ENCODE measurements around the gene ORC6.
A peak's percentile ranks its signal among the peaks of the same experiment; 100 is the strongest.

Gene ORC6

DNA sequence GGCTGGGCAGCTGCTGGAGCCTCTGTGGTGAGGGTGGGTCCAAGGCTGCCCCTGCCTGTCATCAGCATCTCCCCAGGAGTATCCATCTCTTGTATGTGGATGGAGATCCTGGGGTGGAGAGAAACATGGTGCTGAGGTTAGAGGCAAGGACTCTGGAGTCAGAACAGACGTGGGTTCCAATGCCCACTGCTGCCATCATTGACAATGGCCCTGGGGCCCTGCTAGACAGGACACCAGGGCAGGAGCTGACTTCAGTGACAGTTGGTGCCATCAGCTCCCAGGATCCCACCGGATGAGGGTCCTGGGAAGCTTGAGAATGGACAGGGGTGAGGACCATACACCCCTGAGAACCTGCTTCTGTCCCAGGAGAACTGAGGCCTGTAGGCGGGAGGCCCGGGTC, 43.1 kb downstream of the ORC6 start:
- no peak for DNase-seq

DNA sequence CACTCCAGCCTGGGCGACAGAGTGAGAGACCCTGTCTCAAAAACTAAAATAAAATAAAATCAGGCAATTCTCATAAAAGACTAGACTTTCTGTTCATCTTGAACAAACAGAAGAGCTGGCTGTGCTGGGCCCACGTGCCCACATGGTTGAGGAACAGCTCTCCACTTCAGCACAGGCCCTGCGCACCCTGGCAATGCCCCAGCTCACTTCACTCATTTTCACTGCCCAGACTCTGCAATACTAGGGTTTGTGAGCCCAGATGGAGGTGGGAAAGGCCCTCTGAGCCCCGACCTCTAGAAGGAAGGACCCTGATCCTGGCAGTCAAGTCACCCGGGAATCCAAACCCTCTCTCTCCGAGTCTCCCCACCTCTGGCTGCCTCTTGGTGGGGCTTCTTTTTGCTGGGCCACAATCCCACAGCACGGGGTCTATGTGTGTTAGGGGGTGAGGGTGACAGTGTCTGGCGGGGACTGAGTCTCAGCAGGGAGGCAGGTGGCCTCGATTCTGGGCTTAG, 43.9 kb downstream of the ORC6 start:
- DNase-seq, result no peak

DNA sequence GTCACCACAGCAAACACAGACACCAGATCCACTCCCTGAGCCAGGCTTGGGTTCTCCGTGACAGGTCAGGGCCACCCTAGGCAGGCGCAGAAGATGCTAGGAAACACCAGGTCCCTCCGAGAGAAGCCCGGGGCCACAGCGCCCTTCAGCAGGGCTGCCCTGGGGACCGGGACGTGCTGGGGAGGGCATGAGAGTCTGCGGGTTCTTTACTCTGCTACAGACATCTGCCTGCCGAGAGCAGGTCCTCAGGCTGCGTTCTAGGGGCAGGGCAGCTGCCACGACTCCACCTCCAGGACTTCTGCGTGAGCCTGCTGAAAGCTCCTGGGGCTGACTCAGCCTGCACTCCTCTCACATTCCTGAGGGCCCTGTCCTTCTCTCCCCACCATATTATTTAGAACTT, 47.2 kb downstream of the ORC6 start:
- DNase-seq, result no peak

GRCh38 chr16:46737621-46738214, 48.3 kb downstream of the ORC6 start:
- DNase-seq, result no peak

DNA sequence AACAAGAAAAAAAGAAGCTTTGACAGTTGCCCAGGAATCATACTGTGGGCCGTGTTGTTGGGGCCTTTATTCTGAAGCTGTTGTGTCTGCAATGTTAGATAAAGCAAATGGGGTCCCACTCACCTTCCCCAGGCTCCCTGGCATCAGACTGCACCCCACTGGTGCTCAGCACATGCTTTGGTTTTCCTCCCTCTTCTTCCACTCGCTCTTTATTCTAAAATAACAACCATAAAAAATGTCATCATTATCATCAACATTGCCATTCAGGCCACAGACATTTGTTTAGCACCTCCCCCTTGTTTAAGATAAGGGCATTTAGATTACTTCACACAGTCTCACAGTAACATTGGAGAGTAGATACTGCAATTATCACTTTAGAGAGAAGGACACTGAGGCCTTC, 50.5 kb downstream of the ORC6 start:
- no peak for DNase-seq

GRCh38 chr16:46743232-46743719, 53.8 kb downstream of the ORC6 start:
- DNase-seq, result peak; percentile 3

DNA sequence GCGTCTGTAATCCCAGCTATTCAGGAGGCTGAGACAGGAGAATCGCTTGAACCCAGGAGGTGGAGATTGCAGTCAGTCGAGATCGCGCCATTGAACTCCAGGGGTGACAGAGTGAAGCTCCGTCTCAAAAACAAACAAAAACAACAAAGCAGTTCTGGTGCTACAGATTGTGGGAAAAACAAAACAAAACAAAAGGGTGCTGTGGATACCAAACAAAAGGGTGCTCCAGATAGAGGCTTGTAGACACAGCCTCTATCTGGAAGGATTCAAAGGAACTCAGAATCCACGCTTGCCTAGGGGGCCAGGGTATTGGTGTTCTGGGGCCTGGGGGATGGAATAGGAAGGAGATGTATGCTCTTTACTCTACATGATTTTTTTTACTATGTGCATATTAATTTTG, 56.2 kb downstream of the ORC6 start:
- no peak for DNase-seq

- DNase-seq, result no peak
Observed at GRCh38 chr16:46746821-46747776, 57.6 kb downstream of the ORC6 start.

Data from CD4-positive, alpha-beta T cell treated with Interleukin-10 for 1 hour (primary cell).